NCI-H526 treated with DMSO at 0.1 percent for 48 hours (cell line): ENCODE results near the gene APP.
"Not testable (repeated sequence)": the region's sequence is repeated elsewhere in the genome, so short reads cannot be mapped to it uniquely, and the experiment has no call there.

ENCODE experiments used
- DNase-seq: peaks from one replicate; lab custom pipeline; 2025; lab: John Stamatoyannopoulos, UW

The APP gene

GRCh38 chr21:26164311-26164710 is 6.3 kb downstream of the APP start:
- DNase-seq, result no peak

DNA sequence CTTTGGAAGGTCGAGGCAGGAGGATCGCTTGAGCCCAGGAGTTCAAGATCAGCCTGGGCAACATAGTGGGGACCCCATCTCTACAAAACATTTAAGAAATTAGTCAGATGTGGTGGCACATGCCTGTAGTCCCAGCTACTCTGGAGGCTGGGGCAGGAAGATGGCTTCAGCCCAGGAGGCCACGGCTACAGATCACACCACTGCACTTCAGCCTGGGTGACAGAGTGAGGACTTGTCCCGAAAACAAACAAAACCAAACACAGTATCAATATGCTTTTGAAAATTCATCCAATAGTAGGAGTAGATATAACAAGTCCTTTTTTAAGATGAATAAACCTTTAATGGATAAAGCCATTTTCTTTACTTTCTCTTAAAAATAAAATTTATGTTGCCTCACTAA is 8.5 kb downstream of the APP start:
- no peak for DNase-seq

- DNase-seq, result no peak
Observed at GRCh38 chr21:26159869-26160268, 10.7 kb downstream of the APP start.

DNA sequence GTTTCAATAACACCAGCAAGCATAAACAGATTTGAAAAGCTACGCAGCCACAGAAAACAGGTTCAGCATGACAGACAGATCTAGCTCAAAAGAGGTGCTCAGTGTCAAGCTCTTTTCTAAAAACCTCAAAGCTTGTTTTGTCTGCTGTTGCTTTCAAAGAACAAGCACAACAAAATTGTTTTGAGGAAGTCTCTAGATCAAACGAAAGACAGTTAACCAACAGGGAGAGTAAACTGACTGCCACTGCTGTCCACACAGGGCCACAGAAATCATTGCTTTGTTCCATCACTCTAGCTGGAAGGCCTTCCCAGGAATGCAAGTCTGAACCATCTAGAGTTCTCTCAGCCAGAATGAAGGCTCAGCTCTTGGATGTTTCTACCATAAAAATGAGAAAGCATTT is 12.8 kb downstream of the APP start:
- no peak for DNase-seq

GRCh38 chr21:26154753-26155152 is 15.8 kb downstream of the APP start:
- no peak for DNase-seq

GRCh38 chr21:26153758-26154157 is 16.8 kb downstream of the APP start:
- no peak for DNase-seq

DNA sequence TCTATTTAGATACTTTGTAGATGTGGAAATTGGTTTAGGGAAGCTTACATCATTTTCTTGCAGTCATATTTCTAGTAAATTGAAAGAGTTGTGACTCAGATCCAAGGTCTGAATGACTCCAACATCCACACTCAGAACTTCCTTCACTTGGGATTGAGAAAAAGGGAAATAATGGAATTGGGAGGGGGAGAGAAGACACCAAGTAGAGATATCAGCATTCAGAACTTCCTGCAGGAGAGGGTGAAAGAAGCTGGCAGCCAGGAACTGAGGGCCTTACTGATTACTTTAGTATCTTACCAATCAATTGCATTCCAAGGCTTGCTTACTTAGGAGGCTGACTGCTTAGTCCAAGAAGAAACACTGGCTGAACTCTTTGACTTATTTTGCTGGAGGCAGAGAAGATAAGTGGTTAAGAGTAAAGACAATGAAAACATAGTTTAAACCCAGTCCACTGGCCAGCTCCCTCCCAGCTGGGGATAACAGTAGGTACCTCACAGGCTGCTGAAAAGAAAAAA is 21.7 kb downstream of the APP start:
- DNase-seq, result no peak

- no peak for DNase-seq
Observed at GRCh38 chr21:26148071-26148839, 22.3 kb downstream of the APP start.

GRCh38 chr21:26147535-26147934 is 23.0 kb downstream of the APP start:
- no peak for DNase-seq

- no peak for DNase-seq
Observed at GRCh38 chr21:26146681-26147080, 23.9 kb downstream of the APP start.

DNA sequence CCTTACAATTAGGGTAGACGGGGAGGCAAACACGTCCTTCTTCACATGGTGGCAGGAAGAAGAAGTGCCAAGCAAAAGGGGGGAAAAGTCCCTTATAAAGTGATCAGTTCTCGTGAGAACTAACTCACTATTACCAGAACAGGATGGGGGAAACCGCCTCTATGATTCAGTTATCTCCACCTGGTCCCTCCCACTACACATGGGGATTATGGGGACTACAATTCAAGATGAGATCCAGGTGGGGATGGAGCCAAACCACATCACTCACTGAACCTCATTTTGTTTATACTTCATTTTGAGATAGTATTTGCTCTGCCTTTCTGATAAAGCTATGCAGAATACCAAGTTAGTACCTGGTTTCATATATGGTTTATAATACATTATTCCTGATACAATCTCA is 26.5 kb downstream of the APP start:
- no peak for DNase-seq

GRCh38 chr21:26142363-26142762 is 28.2 kb downstream of the APP start:
- no peak for DNase-seq

DNA sequence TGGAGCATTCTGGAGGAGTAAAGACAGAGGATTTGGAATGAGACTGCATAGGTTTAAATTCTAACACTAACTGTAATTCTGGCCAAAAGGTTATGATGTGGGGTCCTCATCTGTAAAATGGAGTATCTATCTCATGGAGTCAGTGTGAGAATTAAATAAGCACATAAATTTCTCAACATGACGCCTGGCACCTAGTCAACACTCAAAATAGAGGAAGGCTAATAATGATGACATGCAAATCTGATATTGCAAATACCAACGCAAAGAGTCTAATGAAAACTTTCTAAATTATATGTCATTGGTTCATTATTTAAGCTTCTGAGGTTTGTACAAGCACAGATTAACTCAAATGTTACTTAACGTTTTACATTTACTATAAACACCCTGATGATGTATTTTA is 29.6 kb downstream of the APP start:
- DNase-seq, result no peak

DNA sequence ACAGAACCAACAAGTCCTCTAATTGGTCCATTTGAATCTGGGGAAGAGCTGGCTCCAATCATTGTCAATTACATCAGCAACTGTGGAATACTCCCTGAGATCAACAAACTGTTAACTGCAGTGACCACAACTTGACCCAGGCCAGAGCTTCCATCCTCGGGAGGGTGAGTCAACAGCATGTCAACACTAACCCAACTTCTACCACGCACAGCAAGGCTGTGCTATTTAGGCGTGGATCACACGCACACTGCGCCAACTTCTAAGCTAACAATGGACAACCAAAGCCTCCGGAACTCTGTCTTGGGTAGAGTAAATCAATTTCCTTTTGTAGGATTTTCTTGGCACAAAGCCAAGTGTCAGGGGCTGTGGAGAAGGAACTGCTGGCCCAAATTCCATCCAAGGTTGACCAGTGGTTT is 30.4 kb downstream of the APP start:
- DNase-seq, result no peak

GRCh38 chr21:26138615-26139257 is 31.8 kb downstream of the APP start:
- DNase-seq, result no peak

DNA sequence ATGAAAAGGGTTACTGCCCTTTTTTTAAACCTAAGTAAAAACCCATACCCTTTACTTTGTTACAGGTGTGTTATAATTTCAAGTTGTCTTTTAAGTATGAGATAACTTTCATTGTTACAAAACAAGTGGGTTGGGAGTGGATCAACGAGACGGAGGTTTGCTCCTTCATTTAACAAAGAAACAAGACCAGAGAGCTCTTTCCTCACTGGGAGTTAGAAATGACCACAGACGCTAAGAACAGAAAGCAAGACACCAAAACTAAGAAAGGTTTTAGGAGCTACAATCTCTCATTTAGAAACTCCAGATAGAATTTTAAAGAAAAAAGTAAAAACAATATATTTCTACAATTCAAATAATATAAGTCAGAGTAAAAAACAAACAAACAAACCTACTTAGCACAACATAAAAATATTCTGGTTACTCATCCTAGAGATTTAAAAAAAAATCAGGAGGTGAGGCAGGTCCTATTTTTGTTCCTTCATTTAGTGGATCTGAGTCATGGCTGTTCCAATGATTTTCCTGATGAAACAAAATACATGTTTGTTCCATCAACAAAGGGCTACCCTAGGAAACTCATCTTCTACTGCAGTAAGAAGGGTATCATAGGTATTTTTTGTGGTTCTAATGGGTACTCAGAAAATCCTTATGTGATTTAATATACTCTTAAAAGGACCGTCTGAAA is 33.0 kb downstream of the APP start:
- DNase-seq, result no peak

- DNase-seq, result no peak
Observed at GRCh38 chr21:26136671-26137070, 33.9 kb downstream of the APP start.

- no peak for DNase-seq
Observed at GRCh38 chr21:26135520-26135919, 35.0 kb downstream of the APP start.

DNA sequence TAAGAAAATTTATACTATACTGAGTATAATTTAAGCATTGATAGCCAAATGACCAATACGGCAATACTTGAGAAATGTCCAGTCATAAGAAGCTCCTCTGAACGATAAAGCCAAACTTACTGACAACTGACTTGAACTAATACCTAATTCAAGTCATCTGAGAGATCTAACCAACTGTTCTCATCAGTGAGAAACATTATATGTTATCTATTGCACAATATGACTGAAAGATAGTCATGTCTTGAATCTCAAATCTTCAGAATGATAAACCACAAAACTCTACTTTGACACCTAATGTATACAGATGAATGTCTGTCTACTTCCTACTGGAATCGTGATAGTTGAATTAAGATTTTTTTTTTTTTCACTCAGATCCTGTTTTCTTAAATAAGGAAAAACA is 39.0 kb downstream of the APP start:
- no peak for DNase-seq

GRCh38 chr21:26131053-26131452 is 39.5 kb downstream of the APP start:
- DNase-seq, result not testable (repeated sequence)

- DNase-seq, result no peak
Observed at GRCh38 chr21:26130249-26130881, 40.2 kb downstream of the APP start.

GRCh38 chr21:26127918-26128317 is 42.7 kb downstream of the APP start:
- no peak for DNase-seq
